Measurements from ENCODE around the gene SLC5A1.
"Not testable (repeated sequence)": the region's sequence is repeated elsewhere in the genome, so short reads cannot be mapped to it uniquely, and the experiment has no call there.

The SLC5A1 gene

DNA sequence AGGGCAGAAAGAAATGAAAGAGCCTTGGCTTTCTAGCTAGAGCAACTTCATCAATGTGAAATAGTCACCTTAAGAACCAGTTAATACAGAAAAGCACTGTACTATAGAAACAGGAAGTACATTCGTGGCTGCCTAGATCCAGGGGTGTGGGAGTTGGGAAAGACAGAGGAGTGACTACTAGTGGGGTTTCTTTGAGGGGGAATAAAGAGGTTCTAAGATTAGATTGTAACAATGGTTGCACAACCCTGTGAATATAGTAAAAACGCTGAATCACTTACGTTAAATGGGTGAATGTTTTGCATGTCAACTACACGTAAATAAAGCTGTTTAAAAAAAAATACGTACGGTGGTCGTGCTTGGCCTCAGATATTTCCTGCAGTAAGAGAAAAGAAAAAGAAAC lies 107.6 kb downstream of the SLC5A1 start:
- DNase-seq, result not testable (repeated sequence)

- not testable (repeated sequence) for DNase-seq
These were observed 108.6 kb downstream of the SLC5A1 start for GRCh38 chr22:32151641-32152040.

DNA sequence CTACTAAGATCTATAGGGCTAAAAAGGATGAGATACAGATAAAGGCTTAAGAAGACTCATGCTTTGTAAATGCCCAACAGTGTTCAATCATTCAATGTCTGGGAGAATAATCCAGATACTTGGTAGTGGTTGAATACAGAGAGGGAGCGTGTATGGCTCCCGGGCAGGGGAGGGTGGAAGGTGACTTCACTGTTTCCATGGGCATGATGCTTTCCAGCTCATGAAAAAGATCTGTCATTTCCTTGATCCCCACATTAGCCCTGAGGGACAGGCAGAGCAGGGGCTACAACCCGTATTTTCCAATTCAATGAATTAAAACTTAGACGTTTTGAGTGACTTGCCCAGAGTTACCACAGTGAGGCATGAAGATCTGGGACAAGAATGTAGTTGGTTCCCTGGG lies 111.7 kb downstream of the SLC5A1 start:
- DNase-seq, result not testable (repeated sequence)

- DNase-seq, result not testable (repeated sequence)
These were observed 114.6 kb downstream of the SLC5A1 start for GRCh38 chr22:32157632-32158031.

GRCh38 chr22:32158712-32159533 lies 115.9 kb downstream of the SLC5A1 start, which contains the start of gene C22orf42:
Gene C22orf42, minus strand, starts transcription at chr22:32159303. Its CDS starts 88 bp downstream, at chr22:32159215.
- DNase-seq, result no peak

DNA sequence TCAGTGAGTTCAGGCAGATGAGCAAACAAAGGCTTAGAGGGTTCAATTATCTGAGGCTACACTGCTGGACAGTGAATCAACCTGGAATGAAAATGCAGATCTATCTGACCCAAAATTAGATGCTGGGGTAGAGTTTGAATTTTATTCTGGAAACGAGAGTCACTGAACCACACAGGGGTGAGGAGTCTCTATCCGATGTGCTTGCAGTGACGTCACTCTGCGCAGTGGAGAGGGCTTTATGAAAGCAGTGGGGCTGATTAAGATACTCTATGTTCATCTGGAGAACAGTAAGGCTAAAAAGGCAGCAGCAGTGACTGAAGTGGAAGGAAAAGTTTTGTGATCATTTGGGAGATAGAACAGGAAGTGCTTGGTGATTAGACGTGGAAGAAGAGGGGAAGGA lies 117.3 kb downstream of the SLC5A1 start:
- DNase-seq, result not testable (repeated sequence)

All from NCI-H1436 treated with DMSO at 0.1 percent for 48 hours (cell line).